HEK293 (cell line): ENCODE results near the gene RUNX1.
A peak's percentile ranks its signal among the peaks of the same experiment; 100 is the strongest.

Experiments
- BCL11B ChIP-seq: fragments of 450-650 bp; formaldehyde crosslinking; IDR thresholded peaks from 2 replicates; pipeline ENCODE4 v1.5.1; 2016; ENCODE audit warnings: low read depth, missing biosample characterization, missing genetic modification characterization
- FEZF1 ChIP-seq: fragments of 450-650 bp; formaldehyde crosslinking; IDR thresholded peaks from 2 replicates; pipeline ENCODE4 v1.5.1; 2016; ENCODE audit warnings: missing biosample characterization, missing genetic modification characterization
- GFI1B ChIP-seq: fragments of 450-650 bp; formaldehyde crosslinking; IDR thresholded peaks from 2 replicates; pipeline ENCODE4 v1.5.1; 2016; ENCODE audit warnings: missing biosample characterization, missing genetic modification characterization
- GLI2 ChIP-seq: fragments of 450-650 bp; formaldehyde crosslinking; IDR thresholded peaks from 2 replicates; pipeline ENCODE4; 2017; ENCODE audit warnings: missing biosample characterization, missing genetic modification characterization, low read depth, borderline replicate concordance
- HOXA7 ChIP-seq: sonication (generic); formaldehyde crosslinking; IDR thresholded peaks from 2 replicates; pipeline ENCODE4 v1.8.1; 2022; ENCODE audit warnings: missing genetic modification reagents, borderline replicate concordance
- KLF10 ChIP-seq: fragments of 450-650 bp; IDR thresholded peaks from 2 replicates; pipeline ENCODE4 v1.5.1; 2018; ENCODE audit warnings: missing biosample characterization, mild to moderate bottlenecking, missing genetic modification characterization
- KLF16 ChIP-seq: fragments of 450-650 bp; formaldehyde crosslinking; IDR thresholded peaks from 2 replicates; pipeline ENCODE4 v1.5.1; 2017; ENCODE audit warnings: missing biosample characterization, missing genetic modification characterization
- ZBTB17 ChIP-seq: fragments of 450-650 bp; formaldehyde crosslinking; IDR thresholded peaks from 2 replicates; pipeline ENCODE4 v1.5.1; 2016; ENCODE audit warnings: missing biosample characterization, missing genetic modification characterization
- ZNF114 ChIP-seq: fragments of 450-650 bp; formaldehyde crosslinking; IDR thresholded peaks from 2 replicates; pipeline ENCODE4 v1.5.0; 2017; ENCODE audit warnings: missing biosample characterization, missing genetic modification characterization
- ZNF132 ChIP-seq: fragments of 450-650 bp; formaldehyde crosslinking; IDR thresholded peaks from 2 replicates; pipeline ENCODE4 v1.5.1; 2017; ENCODE audit warnings: missing biosample characterization, missing genetic modification characterization, borderline replicate concordance
- ZNF202 ChIP-seq: fragments of 450-650 bp; formaldehyde crosslinking; IDR thresholded peaks from 2 replicates; pipeline ENCODE4 v1.5.1; 2016; ENCODE audit warnings: missing biosample characterization, missing genetic modification characterization, borderline replicate concordance
- ZNF221 ChIP-seq: fragments of 450-650 bp; formaldehyde crosslinking; IDR thresholded peaks from 2 replicates; pipeline ENCODE4 v1.5.1; 2017; ENCODE audit warnings: missing biosample characterization, missing genetic modification characterization, borderline replicate concordance
- ZNF239 ChIP-seq: fragments of 450-650 bp; formaldehyde crosslinking; IDR thresholded peaks from 2 replicates; pipeline ENCODE4 v1.5.1; 2016; ENCODE audit warnings: missing biosample characterization, missing genetic modification characterization
- ZNF266 ChIP-seq: fragments of 450-650 bp; formaldehyde crosslinking; IDR thresholded peaks from 2 replicates; pipeline ENCODE4 v1.5.1; 2016; ENCODE audit warnings: missing biosample characterization, missing genetic modification characterization, low read depth
- ZNF324 ChIP-seq: fragments of 450-650 bp; formaldehyde crosslinking; IDR thresholded peaks from 2 replicates; pipeline ENCODE4 v1.5.1; 2016; ENCODE audit warnings: missing biosample characterization, missing genetic modification characterization
- ZNF335 ChIP-seq: fragments of 450-650 bp; formaldehyde crosslinking; conservative IDR thresholded peaks from 2 replicates; pipeline ENCODE4 v1.5.1; 2016; ENCODE audit warnings: missing biosample characterization, missing genetic modification characterization
- ZNF350 ChIP-seq: fragments of 450-650 bp; formaldehyde crosslinking; IDR thresholded peaks from 2 replicates; pipeline ENCODE4 v1.5.0; 2017; ENCODE audit warnings: missing biosample characterization, mild to moderate bottlenecking, missing genetic modification characterization
- ZNF426 ChIP-seq: fragments of 450-650 bp; formaldehyde crosslinking; IDR thresholded peaks from 2 replicates; pipeline ENCODE4 v1.5.1; 2017; ENCODE audit warnings: missing biosample characterization, missing genetic modification characterization, mild to moderate bottlenecking, inconsistent platforms, moderate library complexity
- ZNF48 ChIP-seq: fragments of 450-650 bp; formaldehyde crosslinking; IDR thresholded peaks from 2 replicates; pipeline ENCODE4 v1.5.1; 2016; ENCODE audit warnings: missing biosample characterization, missing genetic modification characterization
- ZNF514 ChIP-seq: fragments of 450-650 bp; formaldehyde crosslinking; IDR thresholded peaks from 2 replicates; pipeline ENCODE4 v1.5.1; 2016; ENCODE audit warnings: missing biosample characterization, missing genetic modification characterization
- ZNF549 ChIP-seq: fragments of 450-650 bp; IDR thresholded peaks from 2 replicates; pipeline ENCODE4 v1.5.1; 2018; ENCODE audit warnings: missing biosample characterization, missing genetic modification characterization, mild to moderate bottlenecking, inconsistent platforms, moderate library complexity
- ZNF701 ChIP-seq: fragments of 450-650 bp; formaldehyde crosslinking; IDR thresholded peaks from 2 replicates; pipeline ENCODE4 v1.5.1; 2016; ENCODE audit warnings: missing biosample characterization, missing genetic modification characterization
- ZNF830 ChIP-seq: fragments of 450-650 bp; IDR thresholded peaks from 2 replicates; pipeline ENCODE4 v1.5.0; 2018; ENCODE audit warnings: missing biosample characterization, missing genetic modification characterization, low read depth, mild to moderate bottlenecking, moderate library complexity
- TF ChIP-seq, protein P1 (sequence below): fragments of 450-650 bp; formaldehyde crosslinking; IDR thresholded peaks from 2 replicates; pipeline ENCODE4 v1.5.1; 2016; ENCODE audit warnings: missing biosample characterization, missing genetic modification characterization
- TF ChIP-seq, protein P2 (sequence below): fragments of 450-650 bp; formaldehyde crosslinking; IDR thresholded peaks from 2 replicates; pipeline ENCODE4 v1.5.1; 2016; ENCODE audit warnings: missing biosample characterization, missing genetic modification characterization
- TF ChIP-seq, protein P3 (sequence below): fragments of 450-650 bp; formaldehyde crosslinking; IDR thresholded peaks from 2 replicates; pipeline ENCODE4 v1.5.1; 2016; ENCODE audit warnings: missing biosample characterization, missing genetic modification characterization
- TF ChIP-seq, protein P4 (sequence below): fragments of 450-650 bp; formaldehyde crosslinking; IDR thresholded peaks from 2 replicates; pipeline ENCODE4 v1.5.1; 2017; ENCODE audit warnings: missing biosample characterization, missing genetic modification characterization
- TF ChIP-seq, protein P5 (sequence below): fragments of 450-650 bp; formaldehyde crosslinking; IDR thresholded peaks from 2 replicates; pipeline ENCODE4 v1.5.1; 2017; ENCODE audit warnings: missing biosample characterization, mild to moderate bottlenecking, missing genetic modification characterization, moderate library complexity
- TF ChIP-seq, protein P6 (sequence below): fragments of 450-650 bp; formaldehyde crosslinking; IDR thresholded peaks from 2 replicates; pipeline ENCODE4 v1.5.1; 2016; ENCODE audit warnings: missing biosample characterization, missing genetic modification characterization, borderline replicate concordance

Gene RUNX1

DNA sequence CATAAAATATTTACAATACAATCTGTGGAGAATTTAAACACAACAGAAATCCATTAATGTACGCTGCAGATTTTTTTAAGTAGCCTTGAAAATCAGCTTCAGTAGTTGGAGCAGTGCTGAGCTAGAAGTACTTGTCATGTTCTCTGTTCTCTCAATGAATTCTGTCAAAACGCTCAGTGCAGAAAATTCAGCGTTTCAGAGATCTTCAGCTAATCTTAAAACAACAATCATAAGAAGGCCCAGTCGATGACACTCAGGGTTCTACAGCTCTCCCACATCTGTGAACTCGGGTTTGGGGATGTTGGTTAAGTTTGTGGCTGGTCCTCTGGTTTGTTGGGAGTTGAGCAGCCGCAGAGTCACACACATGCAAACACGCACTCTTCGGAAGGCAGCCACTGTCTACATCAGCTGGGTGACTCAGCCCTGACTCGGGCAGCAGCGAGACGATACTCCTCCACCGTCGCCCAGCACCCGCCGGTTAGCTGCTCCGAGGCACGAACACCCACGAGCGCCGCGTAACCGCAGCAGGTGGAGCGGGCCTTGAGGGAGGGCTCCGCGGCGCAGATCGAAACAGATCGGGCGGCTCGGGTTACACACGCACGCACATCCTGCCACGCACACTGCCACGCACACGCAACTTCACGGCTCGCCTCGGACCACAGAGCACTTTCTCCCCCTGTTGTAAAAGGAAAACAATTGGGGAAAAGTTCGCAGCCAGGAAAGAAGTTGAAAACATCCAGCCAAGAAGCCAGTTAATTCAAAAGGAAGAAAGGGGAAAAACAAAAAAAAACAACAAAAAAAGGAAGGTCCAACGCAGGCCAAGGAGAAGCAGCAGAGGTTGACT, 161.2 kb downstream of the RUNX1 start (continued):
- TF ChIP-seq ZNF426 (tag by site-specific recombination) (no peak), ZNF202 (tag by site-specific recombination) (no peak), ZNF132 (tag by site-specific recombination) (no peak), ZNF830 (tag by site-specific recombination) (no peak), ZNF701 (tag by site-specific recombination) (no peak), ZNF324 (tag by site-specific recombination) (peak; percentile 78; the same call in 1 of the 2 replicates), HOXA7 (CRISPR knock-in tag) (no peak), ZBTB17 (tag by site-specific recombination) (peak; percentile 91), ZNF239 (tag by site-specific recombination) (no peak), ZNF350 (tag by site-specific recombination) (no peak), ZNF221 (tag by site-specific recombination) (no peak), ZNF48 (no peak), KLF10 (tag by site-specific recombination) (0 out of 2 replicates have a peak, but pooled peaks have one; percentile 14), GLI2 (tag by site-specific recombination) (no peak), GFI1B (tag by site-specific recombination) (no peak), ZNF514 (tag by site-specific recombination) (no peak), ZNF114 (tag by site-specific recombination) (no peak), KLF16 (no peak; the same call in 1 of the 2 replicates), ZNF335 (peak; percentile 97), BCL11B (tag by site-specific recombination) (no peak), FEZF1 (tag by site-specific recombination) (peak; percentile 38; the same call in 1 of the 2 replicates), ZNF549 (tag by site-specific recombination) (no peak), ZNF266 (tag by site-specific recombination) (no peak)
- TF ChIP-seq, protein P1, sequence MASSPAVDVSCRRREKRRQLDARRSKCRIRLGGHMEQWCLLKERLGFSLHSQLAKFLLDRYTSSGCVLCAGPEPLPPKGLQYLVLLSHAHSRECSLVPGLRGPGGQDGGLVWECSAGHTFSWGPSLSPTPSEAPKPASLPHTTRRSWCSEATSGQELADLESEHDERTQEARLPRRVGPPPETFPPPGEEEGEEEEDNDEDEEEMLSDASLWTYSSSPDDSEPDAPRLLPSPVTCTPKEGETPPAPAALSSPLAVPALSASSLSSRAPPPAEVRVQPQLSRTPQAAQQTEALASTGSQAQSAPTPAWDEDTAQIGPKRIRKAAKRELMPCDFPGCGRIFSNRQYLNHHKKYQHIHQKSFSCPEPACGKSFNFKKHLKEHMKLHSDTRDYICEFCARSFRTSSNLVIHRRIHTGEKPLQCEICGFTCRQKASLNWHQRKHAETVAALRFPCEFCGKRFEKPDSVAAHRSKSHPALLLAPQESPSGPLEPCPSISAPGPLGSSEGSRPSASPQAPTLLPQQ (tag by site-specific recombination): peak; percentile 68; the same call in 1 of the 2 replicates
- TF ChIP-seq, protein P2, sequence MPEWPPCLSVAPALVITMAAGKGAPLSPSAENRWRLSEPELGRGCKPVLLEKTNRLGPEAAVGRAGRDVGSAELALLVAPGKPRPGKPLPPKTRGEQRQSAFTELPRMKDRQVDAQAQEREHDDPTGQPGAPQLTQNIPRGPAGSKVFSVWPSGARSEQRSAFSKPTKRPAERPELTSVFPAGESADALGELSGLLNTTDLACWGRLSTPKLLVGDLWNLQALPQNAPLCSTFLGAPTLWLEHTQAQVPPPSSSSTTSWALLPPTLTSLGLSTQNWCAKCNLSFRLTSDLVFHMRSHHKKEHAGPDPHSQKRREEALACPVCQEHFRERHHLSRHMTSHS (tag by site-specific recombination): no peak
- TF ChIP-seq, protein P3, sequence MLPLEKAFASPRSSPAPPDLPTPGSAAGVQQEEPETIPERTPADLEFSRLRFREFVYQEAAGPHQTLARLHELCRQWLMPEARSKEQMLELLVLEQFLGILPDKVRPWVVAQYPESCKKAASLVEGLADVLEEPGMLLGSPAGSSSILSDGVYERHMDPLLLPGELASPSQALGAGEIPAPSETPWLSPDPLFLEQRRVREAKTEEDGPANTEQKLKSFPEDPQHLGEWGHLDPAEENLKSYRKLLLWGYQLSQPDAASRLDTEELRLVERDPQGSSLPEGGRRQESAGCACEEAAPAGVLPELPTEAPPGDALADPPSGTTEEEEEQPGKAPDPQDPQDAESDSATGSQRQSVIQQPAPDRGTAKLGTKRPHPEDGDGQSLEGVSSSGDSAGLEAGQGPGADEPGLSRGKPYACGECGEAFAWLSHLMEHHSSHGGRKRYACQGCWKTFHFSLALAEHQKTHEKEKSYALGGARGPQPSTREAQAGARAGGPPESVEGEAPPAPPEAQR: no peak
- TF ChIP-seq, protein P4, sequence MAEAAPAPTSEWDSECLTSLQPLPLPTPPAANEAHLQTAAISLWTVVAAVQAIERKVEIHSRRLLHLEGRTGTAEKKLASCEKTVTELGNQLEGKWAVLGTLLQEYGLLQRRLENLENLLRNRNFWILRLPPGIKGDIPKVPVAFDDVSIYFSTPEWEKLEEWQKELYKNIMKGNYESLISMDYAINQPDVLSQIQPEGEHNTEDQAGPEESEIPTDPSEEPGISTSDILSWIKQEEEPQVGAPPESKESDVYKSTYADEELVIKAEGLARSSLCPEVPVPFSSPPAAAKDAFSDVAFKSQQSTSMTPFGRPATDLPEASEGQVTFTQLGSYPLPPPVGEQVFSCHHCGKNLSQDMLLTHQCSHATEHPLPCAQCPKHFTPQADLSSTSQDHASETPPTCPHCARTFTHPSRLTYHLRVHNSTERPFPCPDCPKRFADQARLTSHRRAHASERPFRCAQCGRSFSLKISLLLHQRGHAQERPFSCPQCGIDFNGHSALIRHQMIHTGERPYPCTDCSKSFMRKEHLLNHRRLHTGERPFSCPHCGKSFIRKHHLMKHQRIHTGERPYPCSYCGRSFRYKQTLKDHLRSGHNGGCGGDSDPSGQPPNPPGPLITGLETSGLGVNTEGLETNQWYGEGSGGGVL (tag by site-specific recombination): peak; percentile 22; the same call in 1 of the 2 replicates
- TF ChIP-seq, protein P5, sequence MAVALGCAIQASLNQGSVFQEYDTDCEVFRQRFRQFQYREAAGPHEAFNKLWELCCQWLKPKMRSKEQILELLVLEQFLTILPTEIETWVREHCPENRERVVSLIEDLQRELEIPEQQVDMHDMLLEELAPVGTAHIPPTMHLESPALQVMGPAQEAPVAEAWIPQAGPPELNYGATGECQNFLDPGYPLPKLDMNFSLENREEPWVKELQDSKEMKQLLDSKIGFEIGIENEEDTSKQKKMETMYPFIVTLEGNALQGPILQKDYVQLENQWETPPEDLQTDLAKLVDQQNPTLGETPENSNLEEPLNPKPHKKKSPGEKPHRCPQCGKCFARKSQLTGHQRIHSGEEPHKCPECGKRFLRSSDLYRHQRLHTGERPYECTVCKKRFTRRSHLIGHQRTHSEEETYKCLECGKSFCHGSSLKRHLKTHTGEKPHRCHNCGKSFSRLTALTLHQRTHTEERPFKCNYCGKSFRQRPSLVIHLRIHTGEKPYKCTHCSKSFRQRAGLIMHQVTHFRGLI: no peak
- TF ChIP-seq, protein P6, sequence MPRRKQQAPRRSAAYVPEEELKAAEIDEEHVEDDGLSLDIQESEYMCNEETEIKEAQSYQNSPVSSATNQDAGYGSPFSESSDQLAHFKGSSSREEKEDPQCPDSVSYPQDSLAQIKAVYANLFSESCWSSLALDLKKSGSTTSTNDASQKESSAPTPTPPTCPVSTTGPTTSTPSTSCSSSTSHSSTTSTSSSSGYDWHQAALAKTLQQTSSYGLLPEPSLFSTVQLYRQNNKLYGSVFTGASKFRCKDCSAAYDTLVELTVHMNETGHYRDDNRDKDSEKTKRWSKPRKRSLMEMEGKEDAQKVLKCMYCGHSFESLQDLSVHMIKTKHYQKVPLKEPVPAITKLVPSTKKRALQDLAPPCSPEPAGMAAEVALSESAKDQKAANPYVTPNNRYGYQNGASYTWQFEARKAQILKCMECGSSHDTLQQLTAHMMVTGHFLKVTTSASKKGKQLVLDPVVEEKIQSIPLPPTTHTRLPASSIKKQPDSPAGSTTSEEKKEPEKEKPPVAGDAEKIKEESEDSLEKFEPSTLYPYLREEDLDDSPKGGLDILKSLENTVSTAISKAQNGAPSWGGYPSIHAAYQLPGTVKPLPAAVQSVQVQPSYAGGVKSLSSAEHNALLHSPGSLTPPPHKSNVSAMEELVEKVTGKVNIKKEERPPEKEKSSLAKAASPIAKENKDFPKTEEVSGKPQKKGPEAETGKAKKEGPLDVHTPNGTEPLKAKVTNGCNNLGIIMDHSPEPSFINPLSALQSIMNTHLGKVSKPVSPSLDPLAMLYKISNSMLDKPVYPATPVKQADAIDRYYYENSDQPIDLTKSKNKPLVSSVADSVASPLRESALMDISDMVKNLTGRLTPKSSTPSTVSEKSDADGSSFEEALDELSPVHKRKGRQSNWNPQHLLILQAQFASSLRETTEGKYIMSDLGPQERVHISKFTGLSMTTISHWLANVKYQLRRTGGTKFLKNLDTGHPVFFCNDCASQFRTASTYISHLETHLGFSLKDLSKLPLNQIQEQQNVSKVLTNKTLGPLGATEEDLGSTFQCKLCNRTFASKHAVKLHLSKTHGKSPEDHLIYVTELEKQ (tag by site-specific recombination): no peak; the same call in 1 of the 2 replicates
